Hematopoietic multipotent progenitor cell treated with erythropoietin and hydrocortisone succinate and interleukin-3 and kit ligand, for 6 days (in vitro differentiated cells): ENCODE results near the gene HPS4.
A peak's percentile ranks its signal among the peaks of the same experiment; 100 is the strongest.

Source experiments
- DNase-seq: peaks from one replicate; pipeline ENCODE4 v3.0.0-alpha.2; 2015

The HPS4 gene

DNA sequence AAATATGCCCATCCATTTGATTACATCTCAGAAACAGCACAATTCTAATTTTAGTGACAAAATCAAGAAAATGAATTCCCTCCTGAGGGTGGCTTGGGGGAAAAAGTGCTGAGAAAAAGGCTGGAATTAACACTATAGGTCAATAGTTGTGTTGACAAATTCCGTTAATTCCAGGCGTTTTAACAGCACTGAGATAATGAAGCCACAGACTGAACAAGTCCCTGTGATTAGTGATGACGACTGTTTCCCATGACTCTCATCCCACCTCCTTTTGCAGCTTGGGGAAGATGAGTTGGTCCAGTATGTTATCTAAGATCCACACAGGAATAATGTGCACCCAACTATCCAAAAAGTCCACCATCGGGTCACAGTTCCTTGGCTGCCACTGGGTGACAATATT lies 12.9 kb upstream of the HPS4 start:
- DNase-seq, result no peak

DNA sequence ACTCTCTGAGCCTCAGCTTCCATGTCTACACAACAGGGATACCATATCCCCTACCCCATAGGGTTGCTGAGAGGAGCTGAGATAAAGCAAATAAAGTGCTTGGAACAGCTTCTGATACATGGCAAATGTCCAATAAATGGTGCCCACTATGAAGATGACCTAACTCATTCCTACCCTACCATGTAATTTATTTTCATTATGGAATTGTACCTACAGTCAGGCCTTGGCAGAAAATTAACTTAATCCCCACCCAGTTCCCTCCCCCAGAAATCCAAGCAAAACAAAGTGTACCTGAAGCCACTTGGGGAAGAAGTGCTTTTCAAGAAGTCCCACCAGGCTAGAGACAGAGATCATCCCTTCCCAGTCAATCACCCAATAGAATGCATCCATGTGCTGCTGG lies 10.9 kb upstream of the HPS4 start:
- no peak for DNase-seq

DNA sequence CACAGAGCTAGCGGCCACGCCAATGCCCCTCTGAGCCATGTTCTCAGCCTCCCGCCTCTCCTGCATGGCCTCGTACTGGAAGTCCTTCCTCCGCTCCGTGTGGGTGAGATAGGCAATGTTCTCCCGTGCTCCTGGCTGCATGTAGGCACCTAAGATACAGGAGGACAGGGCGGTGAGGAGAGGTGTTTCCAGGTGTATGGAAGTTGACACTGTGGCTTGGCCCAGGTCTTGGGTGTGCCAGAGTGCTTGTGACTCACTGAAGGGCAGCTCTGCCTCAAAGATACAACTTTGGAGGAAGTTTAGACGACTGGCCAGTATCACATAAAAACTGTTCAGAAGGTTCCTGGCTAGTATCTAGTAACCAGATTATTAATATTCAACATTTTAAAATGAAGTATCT lies 8.6 kb upstream of the HPS4 start:
- no peak for DNase-seq

DNA sequence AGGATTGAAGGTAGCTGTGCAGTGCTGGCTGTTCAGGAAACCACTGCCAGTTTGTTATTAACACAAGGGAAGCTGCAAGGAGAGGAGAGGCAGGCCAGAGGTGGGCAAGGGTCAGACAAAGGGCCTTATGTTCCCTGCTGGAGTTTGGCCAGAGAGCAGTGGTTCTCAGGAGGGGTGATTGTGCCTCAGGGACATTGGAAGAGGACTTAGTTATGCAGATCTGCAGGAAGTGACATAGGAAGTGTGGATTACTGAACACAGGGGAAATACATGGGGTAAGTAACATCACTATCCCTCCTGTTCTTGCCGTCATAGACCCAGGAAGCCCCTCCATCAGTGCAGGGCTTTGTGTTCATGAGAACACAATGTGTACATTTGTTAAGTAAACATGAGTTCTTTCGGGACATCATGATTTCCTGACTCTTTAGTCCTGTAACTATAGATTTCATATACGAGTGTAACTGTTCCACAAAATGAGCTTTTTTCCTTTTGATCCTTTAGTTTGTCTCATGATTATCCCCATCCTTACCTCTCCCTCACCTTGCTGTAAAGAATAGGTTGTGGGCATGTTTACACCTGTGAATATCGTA lies 6.0 kb upstream of the HPS4 start:
- DNase-seq, result no peak

DNA sequence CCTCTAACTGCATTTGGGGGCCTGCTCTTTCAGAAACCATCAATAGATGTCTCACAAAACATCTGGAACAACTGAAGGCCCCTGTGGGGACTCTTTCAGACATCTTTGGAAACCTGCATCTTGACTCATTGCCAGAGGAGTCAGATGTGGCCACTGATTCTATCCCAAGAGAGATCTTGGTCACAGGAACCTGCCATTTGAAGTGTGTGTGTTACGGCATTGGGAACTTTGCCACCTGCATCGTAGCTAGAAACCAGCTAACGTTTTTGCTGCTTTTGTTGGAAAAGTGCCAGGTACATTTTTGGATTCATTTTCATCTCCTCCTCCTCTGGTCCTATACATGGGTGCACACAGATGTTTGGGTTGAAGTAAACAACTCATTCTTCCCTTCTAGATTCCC lies 4.4 kb upstream of the HPS4 start:
- DNase-seq, result no peak

DNA sequence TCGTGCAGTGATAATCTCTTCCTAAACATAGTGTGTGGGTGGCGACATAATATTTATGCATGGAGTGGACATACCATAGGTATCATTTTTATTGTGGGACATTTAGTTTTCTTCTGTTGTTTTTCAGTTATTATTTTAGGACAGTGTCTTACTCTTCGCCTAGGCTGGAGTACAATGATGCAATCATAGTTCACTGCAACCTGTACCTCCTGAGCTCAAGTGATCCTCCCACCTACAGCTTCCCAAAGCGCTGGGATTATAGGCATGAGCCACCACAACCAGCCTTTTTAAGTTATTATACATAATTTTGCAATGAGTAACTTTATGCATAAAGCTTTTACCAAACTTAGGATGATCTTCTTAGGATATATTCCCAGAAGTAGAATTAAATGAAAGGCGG lies 2.8 kb upstream of the HPS4 start:
- no peak for DNase-seq

DNA sequence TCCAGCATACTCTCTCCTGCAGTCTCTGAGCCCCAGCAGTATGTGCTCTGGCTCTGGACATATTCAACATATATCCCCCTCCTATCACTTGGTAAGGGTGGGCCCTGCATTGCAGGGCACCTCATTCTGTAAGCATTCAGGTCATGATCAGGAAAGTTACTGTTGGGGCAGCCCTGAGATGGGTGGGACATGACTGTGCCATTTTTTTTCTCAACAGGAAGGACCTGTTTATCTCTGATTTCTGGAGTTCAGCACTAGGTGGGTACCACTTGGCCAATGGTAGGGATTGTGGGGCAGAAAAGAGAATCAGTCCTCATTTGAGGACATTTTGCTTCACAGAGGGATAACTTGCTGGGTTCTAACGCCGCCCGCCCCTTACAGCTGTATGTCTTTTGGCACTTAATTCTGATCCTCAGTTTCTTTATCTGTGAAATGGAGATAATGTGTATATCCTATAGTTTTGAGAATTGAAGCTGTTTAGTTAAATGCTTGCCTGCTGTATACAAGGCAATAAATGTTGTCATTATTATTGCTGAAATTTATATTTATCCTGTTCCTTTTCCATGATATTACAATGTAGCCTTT lies 2.3 kb upstream of the HPS4 start:
- peak; percentile 59 for DNase-seq

DNA sequence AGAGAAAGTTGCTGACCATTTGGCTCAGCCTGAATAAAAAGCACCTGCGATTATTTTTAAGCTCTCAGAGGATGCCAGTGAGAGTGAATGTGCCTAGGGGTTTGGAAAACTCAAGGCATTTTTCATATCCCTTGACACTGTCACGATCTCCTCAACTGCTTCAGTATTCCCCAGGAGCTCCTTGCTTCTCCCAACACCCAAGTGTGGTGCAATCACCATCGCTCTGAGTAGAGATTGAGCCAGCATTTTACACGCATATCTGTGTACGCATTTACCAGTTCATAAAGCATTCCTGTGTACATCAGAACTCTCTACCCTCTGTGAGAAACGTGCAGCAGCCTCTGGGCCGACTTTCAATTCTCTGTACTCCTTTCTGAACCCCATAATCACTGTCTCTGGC lies 1.4 kb upstream of the HPS4 start:
- DNase-seq, result no peak

DNA sequence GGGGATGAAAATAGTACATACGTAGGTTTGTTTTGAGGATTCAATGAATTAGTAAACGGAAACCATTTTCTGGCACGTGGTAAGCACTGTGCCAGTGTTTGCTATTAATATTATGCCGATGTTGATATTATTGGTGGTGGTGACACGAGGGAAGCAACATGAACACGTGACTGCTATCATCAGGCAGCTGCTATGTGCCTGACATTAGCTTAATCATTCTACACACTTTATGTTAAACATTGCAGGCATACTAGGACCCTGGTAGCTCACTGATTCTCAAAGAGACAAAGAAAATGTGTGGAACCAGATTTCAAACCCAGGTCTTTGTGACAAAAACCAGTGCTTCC lies 750 bp upstream of the HPS4 start:
- DNase-seq, result peak; percentile 83

DNA sequence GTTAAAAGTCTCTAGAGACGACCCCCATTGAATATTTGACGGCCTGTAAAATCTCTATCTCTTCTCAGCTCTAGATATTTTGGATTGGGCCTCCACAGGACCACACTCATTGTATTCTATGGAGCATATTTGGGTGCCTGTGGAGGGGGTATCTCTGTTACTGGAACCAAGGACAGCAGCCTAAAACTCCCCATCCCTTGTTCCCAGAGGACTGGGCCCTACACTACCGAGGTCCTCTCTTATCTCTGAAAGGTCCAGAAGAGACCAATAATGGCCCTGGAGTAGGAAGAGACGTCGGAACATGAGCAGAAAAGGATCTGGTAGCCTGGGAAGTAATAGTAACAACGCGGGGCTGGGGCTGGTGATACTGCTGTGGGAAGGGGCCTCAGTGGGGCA lies 542 bp downstream of the HPS4 start:
- no peak for DNase-seq

DNA sequence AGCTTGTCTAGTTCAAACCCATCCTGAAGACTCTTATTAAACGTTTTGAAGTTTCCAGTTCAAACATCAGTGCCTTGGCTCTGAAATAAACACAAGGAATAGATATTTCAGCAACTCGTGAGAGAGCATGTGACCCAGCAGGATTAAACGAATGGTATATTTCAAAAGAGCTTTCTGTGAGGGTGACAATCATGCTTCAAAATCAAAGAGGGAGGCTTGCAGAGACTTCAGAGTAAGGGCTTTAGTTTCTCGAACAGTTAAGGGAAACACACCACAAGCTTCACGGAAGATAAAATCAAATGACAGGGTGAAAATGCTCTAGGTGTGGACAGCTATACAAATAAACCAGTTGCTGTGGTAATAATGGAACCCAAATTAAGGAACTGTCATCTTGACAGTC lies 1.4 kb downstream of the HPS4 start:
- DNase-seq, result peak; percentile 69

DNA sequence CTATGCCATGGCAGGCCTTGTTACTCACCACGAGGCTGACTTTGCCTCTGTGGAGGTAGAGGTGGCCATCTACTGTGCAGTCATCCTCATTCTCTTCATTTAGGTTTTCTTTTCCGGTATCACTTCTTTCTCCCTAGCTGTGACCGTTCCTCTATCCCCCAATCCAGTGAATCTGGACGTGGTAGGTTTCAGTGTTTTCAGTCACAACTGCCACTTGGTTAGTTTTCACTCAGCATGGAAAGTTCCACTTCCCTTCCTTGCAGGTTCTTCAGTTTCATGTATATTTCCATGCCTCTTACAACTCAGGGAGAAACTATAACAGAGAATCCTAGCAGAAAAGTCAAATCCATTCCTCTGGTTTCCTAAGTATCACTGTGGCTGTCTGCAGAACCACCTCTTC lies 1.9 kb downstream of the HPS4 start:
- no peak for DNase-seq

DNA sequence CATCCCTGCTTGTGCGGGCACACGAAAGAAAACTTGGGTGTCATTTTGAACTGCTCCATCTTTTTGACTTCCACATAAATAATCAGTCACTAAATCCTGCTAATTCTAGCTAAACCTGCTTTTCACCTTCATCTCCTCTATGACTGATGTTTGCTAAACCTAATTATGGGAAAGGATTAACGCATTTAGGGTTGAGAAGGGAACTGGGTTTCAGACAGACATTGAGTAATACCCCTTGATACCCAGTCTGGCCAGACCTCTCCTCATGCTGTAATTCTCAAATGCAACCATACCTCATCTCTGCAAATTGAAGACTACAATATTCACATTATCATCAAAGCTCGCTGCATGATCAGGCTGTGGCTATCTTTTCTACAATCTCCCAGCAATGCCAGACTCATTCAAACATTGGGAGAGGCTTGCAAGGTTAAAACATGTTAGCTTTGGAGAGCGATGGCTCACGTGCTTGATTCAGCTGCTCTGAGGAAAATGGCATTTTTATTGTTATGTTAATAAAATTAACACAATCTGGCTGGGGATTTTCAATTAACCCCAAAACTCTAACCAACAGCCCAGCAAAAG lies 2.4 kb downstream of the HPS4 start:
- no peak for DNase-seq

DNA sequence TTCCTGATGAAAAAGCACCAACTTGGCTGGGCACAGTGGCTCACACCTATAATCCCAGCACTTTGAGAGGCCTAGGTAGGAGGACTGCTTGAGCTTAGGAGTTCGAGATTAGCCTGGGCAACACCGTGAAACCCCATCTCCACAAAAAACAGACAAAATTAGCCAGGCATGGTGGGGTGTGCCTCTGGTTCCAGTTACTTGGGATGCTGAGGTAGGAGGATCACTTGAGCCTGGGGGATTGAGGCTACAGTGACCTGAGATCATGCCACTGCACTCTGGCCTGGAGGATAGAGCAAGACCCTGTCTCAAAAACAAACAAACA lies 3.0 kb downstream of the HPS4 start:
- no peak for DNase-seq

DNA sequence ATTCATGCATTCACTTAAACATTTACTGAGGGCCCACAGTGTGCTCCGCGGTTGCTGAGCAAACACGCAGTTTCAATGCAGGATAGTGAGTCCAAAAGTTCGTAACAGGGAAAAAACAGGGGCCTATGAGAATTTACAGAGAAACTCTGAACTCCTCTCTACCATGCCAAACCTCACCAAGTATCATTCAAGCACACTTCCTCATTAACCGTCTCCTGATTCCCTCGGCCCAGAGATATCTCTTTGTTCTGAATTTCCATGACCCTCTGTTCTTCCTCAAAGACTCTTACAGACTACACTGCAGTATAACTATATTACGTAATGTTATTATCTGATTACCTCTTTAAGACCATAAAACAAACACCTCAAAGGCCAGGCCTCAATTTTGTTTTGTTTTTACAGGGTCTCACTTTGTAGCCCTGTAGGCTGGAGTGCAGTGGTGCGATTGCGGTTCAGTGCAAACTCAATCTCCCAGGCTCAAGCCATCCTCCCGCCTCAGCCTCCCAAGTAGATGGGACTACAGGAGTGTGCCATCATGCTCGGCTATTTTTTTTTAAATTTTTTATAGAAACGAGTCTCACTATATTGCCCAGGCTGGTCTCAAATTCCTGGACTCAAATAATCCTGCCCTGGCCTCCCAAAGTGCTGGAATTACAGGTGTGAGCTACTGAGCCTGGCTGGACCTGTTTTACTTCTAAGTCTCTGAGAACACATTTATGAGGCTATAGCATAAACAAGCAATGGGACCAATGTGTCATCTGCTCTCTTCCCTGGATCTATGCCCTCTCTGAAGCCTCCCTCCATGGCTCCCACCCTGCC lies 3.6 kb downstream of the HPS4 start:
- peak; percentile 82 for DNase-seq

DNA sequence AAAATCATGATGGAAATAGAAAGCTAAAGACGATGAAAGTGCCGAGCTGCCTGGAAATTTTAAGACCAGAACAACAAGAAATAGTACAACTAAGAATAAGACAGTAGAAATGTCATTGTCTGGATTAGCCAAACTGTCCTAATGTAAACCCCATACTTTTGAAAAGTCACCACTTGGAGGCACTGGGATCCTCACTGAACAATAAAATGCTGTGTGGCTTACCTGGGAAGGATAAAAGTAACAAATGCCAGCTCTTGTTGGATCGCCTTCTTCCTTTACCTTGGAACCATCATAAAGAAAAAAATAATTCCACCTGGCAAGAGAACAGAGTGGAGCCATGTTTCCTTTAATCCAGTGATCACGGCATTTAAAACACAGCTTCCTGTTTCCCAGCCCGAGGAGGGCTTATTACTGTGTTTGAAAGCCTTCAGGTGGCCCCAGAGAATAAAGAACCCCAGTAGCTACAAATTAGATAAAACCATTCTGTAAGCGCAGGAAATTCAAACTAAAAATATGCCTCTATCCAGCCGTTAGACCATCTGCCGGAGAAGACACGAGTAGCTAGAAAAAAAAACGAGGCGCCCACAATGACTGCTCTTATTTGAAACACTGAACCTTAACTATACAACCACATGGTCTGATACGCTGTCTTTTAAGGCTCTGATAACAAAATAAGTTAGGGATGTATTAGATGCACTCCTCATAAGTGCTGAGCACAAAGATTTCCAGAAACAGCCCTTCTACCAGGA lies 4.4 kb downstream of the HPS4 start:
- DNase-seq, result peak; percentile 91

DNA sequence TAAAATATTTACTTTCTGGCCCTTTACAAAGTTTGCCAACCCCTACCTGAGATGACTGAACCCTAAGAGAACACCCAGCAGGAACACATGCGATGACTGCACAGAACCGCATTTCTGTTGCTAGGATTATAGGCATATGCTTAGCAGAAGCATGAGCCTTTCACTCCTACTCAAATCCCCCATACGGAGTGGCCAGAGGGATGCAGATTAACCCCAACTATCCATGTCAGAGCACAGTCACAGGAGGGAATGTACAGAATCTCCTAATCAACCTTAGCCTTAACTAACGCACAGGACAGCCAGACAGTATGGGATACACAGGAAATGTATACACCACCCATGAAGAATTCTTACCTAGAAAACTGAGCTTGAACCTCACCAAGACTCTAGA lies 6.2 kb downstream of the HPS4 start:
- no peak for DNase-seq

DNA sequence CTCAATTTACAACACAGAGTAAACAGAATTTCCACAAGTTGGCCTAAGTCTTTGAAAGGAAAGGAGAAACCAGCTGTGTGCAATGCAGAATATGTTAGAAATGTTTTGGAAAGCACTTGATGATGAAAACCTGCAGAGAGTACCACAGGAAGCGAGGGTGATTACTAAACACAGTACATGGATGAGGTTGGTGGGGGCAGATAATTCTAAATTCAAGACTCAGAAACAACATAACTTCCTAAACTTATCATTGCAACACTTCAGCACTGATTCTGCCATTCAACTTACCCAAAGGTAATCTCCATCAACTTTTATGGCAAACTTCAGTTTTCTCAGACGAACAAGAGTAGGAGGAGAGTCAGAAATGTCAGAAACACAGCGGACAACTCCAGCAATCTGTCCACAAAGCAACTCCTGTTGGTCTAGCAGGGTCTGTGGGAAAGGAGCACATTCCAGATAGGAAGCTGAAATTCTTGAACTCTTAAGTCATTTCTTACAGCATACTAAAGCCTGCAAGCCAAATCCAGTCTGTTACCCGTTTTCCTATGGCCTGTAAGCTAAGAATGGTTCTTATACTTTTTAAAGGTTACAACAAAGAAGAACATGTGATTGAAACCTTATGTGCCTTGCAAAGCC lies 6.8 kb downstream of the HPS4 start:
- DNase-seq, result peak; percentile 61

DNA sequence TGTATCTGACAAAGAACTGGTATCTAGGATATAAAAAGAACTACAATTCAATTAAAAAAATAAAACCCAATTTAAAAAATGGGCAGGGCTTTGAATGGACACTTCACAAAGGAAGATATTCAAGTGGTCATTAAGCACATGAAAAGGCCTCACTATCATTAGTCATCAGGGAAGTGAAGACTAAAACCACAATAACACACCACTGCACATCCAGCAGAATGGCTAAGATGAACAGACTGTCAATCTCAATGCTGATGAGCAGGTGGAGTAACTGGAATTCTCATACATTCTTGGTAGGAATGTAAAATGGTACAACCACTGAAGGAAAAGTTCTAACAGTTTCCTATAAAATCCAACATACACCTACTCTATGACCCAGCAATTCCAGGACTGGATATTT lies 8.9 kb downstream of the HPS4 start:
- DNase-seq, result peak; percentile 62

DNA sequence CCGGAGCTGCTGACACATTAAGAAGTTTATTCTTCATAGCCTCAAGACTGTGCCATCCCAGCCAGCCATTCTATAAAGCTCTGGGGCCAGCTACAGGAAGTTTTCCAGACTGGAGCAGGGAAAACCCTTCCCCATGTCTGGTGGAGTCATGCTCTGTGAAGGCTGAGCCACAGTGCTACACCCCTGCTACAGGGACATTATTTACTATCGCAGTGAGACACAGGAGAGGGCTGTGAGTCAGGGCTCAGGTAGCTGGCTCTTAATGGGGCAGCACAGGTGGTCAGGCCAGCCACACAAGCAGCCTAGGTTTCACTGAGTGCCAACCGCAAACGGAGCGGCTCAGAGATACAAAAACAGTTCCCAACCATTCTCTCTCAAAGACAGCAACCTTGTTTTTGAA lies 12.1 kb downstream of the HPS4 start:
- no peak for DNase-seq

DNA sequence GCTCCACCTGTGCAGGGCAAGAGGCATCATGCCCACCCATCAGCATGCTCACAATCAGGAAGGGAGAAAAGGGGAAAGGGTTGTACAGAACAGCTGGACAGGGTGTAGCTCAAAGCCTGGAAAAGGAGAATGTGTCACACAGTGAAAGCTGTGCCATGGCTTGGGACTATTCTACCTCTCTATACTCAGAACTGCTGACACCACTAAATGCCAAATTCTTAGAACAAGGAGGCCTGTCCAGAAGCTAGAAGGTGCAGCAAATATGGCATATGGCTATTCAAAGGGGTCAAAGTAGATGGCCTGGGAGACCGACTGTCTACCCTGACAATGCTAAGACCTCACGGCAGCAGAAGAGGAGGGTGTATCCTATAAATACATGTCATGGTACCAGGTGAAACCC lies 12.8 kb downstream of the HPS4 start:
- no peak for DNase-seq

DNA sequence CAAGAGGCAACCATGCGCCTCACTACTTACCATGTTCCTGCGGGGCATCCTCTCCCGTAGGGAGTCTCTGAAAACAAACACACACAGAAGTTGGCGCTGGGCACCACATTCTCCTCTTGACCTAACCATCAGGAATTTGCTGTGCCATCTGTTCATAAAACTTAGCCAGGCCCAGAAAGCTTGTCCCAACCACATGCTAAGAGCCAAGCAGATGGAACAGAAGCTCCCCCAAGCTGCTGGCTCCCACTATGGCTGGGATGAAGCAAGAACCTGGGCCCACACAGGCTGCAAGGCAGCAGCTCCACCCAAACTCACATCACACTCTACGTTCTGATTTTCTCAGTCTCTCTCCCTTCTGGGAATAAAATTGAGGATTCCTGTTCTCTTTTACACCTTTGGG lies 17.4 kb downstream of the HPS4 start:
- no peak for DNase-seq

DNA sequence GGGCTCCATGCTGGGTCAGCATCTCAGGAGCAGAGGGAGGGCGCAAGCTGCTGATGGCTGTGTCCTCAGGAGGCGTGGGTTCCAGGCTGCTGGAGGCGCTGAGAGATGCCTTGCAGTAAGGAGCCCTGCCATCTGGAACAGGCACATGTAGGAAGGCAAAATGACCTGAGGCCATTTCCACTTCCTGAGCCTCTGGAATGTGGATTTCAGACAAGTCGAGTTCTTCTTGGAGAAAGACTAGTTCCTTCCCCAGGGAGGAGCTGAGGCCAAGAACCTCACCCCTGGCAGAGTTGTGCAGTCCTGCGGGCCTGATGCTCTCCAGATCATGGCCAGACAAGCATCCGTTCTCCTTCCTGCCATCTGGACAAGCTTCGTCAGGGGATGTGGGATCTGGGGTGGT lies 19.3 kb downstream of the HPS4 start:
- no peak for DNase-seq
